Epithelial cell of proximal tubule (primary cell): Measurements from ENCODE around the gene PTPRK. TPM values are rescaled to one million over a fixed set of nuclear protein-coding genes. Genes with fewer than 3 reads are reported as not detected.
"Not testable (repeated sequence)": the region's sequence is repeated elsewhere in the genome, so short reads cannot be mapped to it uniquely, and the experiment has no call there.

Experiments
- DNase-seq: peaks from one replicate; pipeline ENCODE4 v3.0.0-alpha.2; 2011; ENCODE audit warnings: low read depth
- H3K4me3 ChIP-seq: 2 replicates; pipeline ENCODE4 v1.5.1; 2011; ENCODE audit warnings: low read depth, mild to moderate bottlenecking, low read length
- total RNA-seq: library from RNA; depleted of rRNA; stranded (reverse); fragments of >200 nt; gene quantifications from 2 replicates; pipeline ENCODE4 v1.2.3, GENCODE V29; 2015
- TF ChIP-seq, protein P1 (sequence below): conservative IDR thresholded peaks from 2 replicates; pipeline ENCODE4 v1.5.1; 2012; ENCODE audit warnings: low read depth, mild to moderate bottlenecking, low read length

Gene PTPRK
- total RNA-seq, 1 donor from 2014 or later: 42.5 TPM

DNA sequence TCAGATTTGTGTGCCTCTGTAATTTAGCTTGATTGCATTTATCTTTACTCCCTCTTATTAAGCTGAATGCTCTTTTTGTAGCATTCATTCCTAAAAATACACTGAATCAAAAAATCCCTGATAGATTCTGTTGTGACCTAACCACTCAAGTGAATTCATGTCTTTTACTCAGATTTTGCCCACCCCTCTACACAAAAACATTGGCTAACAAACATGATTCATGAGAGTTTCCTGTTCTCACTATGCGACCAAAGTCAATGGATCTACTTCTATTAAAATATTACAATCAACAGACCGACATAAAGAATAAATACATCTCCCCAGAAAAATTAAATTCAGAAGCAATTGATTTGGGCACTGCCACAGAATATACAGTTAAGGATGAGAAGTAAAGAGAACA, 520.0 kb downstream of the PTPRK start:
- TF ChIP-seq, protein P1, sequence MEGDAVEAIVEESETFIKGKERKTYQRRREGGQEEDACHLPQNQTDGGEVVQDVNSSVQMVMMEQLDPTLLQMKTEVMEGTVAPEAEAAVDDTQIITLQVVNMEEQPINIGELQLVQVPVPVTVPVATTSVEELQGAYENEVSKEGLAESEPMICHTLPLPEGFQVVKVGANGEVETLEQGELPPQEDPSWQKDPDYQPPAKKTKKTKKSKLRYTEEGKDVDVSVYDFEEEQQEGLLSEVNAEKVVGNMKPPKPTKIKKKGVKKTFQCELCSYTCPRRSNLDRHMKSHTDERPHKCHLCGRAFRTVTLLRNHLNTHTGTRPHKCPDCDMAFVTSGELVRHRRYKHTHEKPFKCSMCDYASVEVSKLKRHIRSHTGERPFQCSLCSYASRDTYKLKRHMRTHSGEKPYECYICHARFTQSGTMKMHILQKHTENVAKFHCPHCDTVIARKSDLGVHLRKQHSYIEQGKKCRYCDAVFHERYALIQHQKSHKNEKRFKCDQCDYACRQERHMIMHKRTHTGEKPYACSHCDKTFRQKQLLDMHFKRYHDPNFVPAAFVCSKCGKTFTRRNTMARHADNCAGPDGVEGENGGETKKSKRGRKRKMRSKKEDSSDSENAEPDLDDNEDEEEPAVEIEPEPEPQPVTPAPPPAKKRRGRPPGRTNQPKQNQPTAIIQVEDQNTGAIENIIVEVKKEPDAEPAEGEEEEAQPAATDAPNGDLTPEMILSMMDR: no peak

GRCh38 chr6:127998985-127999384, 521.4 kb downstream of the PTPRK start:
- no peak overlapping the region for H3K4me3 ChIP-seq
- DNase-seq: no peak
- TF ChIP-seq, protein P1: no peak

More for the DNA sequence above, 520.0 kb downstream of the PTPRK start:
- H3K4me3 ChIP-seq: no peak overlapping the region
- no peak for DNase-seq

GRCh38 chr6:127997496-127998164, 522.8 kb downstream of the PTPRK start:
- TF ChIP-seq, protein P1: no peak
- DNase-seq: no peak
- no peak overlapping the region for H3K4me3 ChIP-seq

GRCh38 chr6:127996925-127997324, 523.5 kb downstream of the PTPRK start:
- no peak overlapping the region for H3K4me3 ChIP-seq
- no peak for DNase-seq
- TF ChIP-seq, protein P1: no peak

GRCh38 chr6:127992144-127992543, 528.3 kb downstream of the PTPRK start:
- TF ChIP-seq, protein P1: no peak
- DNase-seq: no peak

GRCh38 chr6:127990074-127990473, 530.3 kb downstream of the PTPRK start:
- no peak overlapping the region for H3K4me3 ChIP-seq
- DNase-seq: no peak
- TF ChIP-seq, protein P1: no peak

More at GRCh38 chr6:127992144-127992543, 528.3 kb downstream of the PTPRK start:
- H3K4me3 ChIP-seq: no peak overlapping the region

DNA sequence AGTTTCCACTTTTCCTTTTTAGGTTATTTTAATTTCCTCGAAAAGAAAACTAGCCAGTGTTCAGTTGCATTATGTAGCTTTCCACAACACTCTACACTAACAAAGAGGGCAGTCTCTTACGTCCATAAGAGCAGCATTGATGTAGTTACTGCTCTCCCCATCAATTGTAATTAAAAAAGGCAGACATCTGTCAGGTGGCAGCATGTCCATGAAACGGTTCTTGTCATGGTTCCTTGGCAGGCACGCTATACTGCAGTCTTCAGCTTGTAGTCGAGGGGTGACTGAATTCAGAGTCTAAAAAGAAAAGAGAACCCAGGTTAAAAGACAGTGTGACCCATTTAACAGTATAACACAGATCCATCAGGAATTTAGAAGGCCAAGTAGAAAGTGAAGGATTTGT, 539.4 kb downstream of the PTPRK start:
- DNase-seq: no peak
- H3K4me3 ChIP-seq: no peak overlapping the region
- TF ChIP-seq, protein P1: no peak

DNA sequence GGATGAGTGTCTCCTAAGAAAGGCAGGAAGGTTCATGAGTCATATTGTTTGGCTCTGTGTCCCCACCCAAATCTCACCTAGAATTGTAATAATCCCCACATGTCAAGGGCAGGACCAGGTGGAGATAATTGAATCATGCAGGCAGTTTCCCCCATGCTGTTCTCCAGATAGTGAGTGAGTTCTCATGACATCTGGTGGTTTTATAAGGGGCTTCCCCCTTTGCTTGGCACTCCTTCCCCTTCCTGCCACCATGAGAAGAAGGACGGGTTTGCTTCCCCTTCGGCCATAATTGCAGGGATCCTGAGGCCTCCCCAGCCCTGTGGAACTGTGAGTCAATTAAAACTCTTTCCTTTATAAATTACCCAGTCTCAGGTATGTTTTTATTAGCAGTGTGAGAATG, 542.2 kb downstream of the PTPRK start:
- not testable (repeated sequence) for H3K4me3 ChIP-seq, DNase-seq
